Heart left ventricle (tissue), 13 donors: ENCODE measurements around the gene ELOVL2.

Source experiments
- CTCF ChIP-seq, 12 donors: fragments of 200-600 bp; sonication (generic) in 4 of 12; IDR thresholded peaks; one replicate each; pipeline versions ENCODE4 v1.5.0 to v1.8.0; 2018 to 2022; ENCODE audit warnings: antibody characterized with exemption in 12 of 12, mild to moderate bottlenecking in 5 of 12
- POLR2A ChIP-seq, 2 donors: fragments of 450-650 bp; IDR thresholded peaks; one replicate each; pipeline ENCODE4 v1.6.1; 2017; ENCODE audit warnings: antibody characterized with exemption in 2 of 2, mild to moderate bottlenecking in 2 of 2, moderate library complexity in 2 of 2
- donor health status: ischemic (EF 13 %, LVEDD 7.1; RV severe dilation, severe dysfunction).
- donor health status: DM: no; HTN: yes; CAD: no.
- donor health status: DM: no; HTN: no; CAD: no.
- donor health status: ischemic (EF 25% LVEDD 6.9; RV normal size, moderate dysfunction).
- donor health status: ischemic (EF 25% LVEDD 5.7; RV mildly dilated, moderate dysfunction).
- donor health status: ischemic (EF 35%, LVEDD 5.7; RV mildly dilated, moderate dysfunction).
- donor health status: nonischemic (EF 11% LVEDD 7.7; RV severe dilation, severe dysfunction).
- donor health status: DM: yes; HTN: yes; CAD: no.
- donor health status: PGD.
- donor health status: ischemic (EF 29% LVEDD 5.4; RV normal size, mild dysfunction).
- donor health status: nonischemic (EF 23%, LVEDD 6.1; RV moderate dilation, normal function).

GRCh38 chr6:11028959-11029358 lies 15.1 kb downstream of the ELOVL2 start:
- TF ChIP-seq CTCF (IDR thresholded peaks at IDR 0.05) = no peak
- no peak for TF ChIP-seq POLR2A (IDR thresholded peaks at IDR 0.05)
